Skin of body (tissue), 2 donors: ENCODE measurements around the gene GID8. TPM values are rescaled to one million over a fixed set of nuclear protein-coding genes. Genes with fewer than 3 reads are reported as not detected.
"Not testable (repeated sequence)": the region's sequence is repeated elsewhere in the genome, so short reads cannot be mapped to it uniquely, and the experiment has no call there.

Experiments used
- DNase-seq: peaks from one replicate; lab custom pipeline; 2025; lab: John Stamatoyannopoulos, UW
- total RNA-seq: library from RNA; depleted of rRNA; stranded (reverse); fragments of >200 nt; gene quantifications from one replicate; pipeline ENCODE4 v1.2.3, GENCODE V29; 2014

Gene GID8
- total RNA-seq, 1 donor from 2014 or later = 41.8 TPM

DNA sequence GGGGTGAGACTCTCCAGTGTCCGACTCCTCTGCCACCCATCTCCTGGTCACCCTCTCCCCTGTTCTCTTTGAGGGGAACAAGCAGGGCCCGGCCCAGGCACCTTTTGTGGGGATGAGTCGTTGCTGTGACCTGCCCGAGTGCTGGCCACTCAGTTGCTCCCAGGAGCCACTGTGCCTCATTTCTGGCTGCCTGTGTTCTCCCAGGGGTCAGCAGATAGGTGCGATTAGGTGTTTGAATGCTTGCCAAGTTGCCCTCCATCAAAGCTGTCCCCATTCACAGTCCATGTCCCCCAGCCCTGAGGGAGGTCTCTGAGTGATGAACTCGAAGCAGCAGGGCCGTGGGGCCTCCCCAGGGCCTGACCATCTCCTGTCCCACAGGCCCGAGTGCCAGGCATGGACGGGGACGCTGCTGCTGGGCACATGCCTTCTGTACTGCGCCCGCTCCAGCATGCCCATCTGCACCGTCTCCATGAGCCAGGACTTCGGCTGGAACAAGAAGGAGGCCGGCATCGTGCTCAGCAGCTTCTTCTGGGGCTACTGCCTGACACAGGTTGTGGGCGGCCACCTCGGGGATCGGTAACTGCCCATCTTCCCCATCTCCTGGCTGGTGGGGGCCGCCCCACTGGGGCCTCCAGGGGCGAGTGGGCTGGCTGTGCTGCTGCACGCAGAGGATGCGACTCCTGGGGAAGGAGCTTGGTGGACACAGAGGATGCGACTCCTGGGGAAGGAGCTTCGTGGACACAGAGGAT lies 18.6 kb downstream of the GID8 start:
- no peak for DNase-seq

DNA sequence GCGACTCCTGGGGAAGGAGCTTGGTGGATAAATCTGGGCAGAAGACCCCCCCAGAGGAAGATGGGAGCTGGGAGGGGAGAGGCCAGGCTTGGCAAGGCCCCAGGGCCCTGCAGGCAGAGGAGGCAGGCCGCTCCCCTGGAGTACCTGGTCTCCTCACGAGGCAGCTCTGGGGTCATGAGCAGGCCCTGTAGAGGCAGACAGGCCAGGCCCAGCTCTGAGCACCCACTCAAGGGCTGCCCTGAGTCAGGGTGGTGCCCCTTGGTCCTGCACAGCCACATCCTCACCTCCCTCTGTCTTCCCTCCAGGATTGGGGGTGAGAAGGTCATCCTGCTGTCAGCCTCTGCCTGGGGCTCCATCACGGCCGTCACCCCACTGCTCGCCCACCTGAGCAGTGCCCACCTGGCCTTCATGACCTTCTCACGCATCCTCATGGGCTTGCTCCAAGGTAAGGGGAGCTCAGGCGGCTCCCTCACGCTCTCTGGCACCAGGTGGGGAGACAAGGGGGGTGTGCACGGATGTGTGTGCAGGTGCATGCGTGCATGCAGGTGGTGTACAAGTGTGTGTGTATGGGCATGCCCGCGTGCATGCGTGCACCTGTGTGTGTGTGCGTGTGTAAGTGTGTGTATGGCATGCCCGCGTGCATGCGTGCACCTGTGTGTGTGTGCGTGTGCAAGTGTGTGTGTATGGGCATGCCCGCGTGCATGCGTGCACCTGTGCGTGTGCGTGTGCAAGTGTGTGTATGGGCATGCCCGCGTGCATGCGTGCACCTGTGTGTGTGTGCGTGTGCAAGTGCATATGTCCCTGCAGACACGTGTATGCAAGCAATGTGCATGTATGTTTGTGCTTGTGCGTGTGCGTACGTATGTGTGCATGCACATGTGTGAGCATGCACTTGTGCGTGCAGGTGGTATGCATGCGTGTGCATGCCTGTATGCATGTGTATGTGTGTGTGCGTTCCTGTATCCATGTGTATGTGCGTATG lies 19.5 kb downstream of the GID8 start:
- DNase-seq = no peak

DNA sequence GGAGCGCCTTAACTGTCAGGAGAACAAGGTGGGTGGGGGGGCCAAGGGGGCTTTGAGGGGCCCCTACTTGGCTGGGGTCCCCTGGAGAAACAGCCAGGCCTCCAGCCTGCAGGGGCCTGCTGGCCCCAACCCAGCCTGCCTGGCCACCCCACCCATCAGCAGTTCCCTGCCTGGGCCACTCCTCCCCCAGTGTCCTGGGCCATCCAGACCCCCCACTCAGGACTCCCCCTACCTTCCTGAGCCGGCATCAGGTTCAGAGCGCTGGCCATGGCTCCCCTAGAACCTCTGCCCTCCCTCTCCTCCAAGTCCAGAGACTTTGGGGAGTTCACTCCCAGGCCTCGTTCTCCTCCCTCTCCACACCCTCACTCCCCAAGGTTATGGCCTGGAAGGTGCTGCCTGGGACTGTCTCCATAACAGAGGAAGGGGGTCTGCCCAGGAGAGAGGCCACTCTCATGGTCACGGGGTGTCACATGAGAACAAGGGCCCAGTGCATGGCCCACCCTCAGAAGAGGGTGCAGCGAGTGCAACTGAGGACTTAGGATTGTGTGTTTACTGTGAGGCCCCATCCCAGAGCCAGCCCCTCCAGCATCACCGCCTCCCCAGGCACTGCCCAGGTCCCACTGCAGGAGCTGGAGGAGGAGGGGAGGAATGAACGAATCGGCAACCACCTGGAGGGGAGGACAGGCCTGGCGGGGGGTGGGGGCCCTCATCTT lies 20.6 kb downstream of the GID8 start:
- DNase-seq = no peak

DNA sequence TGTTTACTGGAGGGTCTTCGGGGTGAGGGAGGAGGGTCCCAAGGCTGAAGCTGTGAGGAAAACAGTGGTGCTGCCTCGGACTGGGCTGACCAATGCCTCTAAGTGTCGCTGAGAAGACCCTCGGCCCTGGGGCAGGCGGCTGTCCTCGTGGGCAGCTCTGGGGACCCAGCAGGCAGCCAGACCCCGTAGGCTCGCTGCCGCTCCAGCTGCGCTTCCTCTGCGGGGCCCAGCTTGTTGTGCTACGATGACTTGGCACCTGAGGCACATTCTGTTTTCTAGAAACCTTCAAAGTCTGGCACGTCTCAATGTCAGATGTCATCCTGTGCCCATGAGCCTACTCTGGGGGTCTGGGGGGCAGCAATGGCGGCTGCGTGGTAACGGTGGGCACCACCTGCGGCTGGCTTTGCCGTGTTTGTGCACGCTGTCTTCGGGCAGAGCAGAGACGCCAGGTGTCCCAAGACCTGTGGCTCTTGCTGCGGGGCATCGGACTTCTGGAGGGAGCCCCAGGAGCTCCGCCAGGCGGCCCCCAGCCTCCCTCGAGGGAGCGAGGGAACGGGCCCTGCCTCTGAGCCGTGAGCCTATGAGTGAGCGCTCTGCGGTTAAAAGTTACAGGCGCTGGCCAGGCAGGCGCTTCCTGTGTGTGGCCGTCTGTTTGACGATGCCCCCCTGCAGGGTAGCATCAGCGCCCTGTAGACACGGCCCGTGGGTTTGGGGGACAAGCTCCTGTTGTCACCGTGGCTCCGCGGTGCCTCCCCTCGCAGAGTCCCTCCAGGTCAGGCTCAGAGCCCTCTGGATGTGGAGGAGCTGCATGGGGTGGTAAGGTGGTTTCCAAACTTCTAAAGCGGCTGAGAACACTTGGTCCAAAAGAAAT lies 21.4 kb downstream of the GID8 start:
- no peak for DNase-seq

DNA sequence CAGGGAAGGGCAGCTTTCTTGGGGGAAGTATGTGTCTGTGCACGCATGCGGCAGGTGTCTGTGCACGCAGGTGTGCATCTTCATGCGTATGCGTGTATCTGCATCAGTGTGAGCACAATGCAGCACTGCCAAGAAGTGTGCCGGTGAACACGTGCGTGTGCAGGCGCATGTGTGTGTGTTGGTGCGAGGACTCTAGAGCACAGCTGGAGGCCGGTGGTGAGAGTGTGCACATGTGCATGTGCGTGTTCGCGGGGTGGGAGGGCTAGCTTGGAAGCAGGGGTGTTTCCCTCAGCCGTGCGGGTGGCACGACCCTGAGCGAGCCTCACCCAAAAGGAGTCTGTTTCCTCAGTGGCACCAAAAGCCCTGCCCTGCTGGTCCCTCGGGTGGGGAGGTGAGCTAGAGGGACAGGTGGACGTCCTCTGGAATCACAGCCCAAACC lies 22.1 kb downstream of the GID8 start:
- DNase-seq = no peak

DNA sequence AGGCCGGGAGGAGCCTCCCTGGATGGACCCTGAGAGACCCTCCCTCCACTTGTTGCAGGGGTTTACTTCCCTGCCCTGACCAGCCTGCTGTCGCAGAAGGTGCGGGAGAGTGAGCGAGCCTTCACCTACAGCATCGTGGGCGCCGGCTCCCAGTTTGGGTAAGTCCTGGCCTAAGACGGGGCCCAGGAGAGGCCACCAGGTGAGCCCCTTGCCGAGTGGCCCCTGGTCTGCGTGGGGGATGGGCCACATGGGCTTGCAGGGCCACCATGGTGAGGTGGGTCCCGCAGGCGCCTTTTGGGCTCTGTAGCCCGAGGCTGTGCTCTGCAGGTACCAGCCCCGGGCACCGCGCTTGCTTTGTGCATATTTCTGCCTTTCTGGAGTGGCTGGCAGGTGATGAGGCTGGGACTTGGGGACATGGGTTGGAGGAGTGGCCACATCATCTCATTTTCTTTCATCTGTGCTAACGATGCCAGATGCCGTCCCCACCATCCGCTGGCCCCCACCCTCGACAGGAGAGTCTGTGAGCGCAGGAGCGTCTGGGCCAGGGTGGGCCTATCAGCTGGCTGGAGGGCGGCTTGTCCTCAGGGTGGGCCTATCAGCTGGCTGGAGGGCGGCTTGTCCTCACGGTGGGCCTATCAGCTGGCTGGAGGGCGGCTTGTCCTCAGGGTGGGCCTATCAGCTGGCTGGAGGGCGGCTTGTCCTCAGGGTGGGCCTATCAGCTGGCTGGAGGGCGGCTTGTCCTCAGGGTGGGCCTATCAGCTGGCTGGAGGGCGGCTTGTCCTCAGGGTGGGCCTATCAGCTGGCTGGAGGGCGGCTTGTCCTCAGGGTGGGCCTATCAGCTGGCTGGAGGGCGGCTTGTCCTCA lies 22.7 kb downstream of the GID8 start:
- DNase-seq = not testable (repeated sequence)

DNA sequence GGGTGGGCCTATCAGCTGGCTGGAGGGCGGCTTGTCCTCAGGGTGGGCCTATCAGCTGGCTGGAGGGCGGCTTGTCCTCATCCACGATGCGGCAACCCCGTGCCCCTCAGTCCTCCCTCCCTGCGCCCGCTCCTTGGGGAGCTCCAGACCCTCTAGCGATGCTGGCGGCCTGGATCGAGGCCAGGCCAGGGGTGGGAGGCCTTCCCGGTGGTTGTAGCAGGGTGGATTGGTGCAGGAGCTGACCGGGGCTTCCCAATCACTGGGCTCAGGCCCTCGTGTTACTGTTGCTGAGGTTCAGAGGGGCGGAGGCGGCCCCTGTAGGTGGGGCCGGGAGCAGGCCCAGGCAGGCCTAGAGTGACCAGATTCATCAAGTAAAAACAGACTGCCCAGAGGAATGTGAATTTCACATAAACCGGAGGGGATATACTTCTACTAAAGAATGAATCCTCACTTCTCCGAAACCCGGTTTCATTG lies 23.4 kb downstream of the GID8 start:
- no peak for DNase-seq

DNA sequence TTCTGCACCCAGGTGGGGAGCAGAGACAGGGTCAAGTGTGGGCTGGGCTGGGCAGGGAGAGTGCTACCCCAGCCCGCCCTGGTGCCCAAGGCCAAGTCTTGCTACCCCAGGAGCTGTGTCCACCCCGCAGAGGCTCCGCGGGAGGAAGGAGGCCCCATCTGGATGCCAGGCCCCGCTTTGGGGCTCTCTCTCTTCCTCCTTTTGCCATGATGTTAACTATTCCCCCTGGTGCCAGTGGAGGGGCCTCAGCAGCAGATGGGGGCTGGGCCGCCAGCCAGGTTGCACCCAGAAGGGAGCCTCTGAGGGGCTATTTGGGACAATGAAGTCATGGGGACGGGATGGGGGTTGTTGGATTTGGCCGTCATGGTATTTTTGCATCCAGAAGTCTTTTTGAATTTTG lies 23.9 kb downstream of the GID8 start:
- no peak for DNase-seq

DNA sequence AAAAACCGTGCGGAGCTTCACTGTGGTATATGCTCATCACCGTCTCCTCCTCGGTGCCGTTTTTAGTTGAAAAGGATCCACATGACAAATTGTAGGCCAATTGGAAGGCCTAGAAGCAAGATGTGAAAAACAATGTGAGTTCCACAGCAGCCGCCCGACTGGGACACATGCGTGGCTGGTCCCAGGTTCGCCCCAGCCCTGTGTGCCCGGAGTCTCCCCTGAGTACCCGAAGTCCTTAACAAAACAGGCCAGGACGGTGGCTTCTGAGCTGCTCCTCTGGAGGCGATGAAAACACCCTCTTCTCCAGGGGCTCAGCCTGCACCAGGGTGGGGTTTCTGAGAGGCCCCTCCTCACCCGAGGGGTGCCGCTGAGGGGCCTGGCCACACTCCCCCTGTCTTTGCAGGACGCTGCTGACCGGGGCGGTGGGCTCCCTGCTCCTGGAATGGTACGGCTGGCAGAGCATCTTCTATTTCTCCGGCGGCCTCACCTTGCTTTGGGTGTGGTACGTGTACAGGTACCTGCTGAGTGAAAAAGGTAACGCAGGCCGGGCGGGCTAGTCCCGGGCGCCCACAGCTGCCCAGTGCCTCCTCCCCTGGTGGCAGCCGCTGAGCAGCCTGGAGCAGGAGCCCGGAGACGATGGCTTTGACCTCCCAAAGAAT lies 24.4 kb downstream of the GID8 start:
- no peak for DNase-seq

DNA sequence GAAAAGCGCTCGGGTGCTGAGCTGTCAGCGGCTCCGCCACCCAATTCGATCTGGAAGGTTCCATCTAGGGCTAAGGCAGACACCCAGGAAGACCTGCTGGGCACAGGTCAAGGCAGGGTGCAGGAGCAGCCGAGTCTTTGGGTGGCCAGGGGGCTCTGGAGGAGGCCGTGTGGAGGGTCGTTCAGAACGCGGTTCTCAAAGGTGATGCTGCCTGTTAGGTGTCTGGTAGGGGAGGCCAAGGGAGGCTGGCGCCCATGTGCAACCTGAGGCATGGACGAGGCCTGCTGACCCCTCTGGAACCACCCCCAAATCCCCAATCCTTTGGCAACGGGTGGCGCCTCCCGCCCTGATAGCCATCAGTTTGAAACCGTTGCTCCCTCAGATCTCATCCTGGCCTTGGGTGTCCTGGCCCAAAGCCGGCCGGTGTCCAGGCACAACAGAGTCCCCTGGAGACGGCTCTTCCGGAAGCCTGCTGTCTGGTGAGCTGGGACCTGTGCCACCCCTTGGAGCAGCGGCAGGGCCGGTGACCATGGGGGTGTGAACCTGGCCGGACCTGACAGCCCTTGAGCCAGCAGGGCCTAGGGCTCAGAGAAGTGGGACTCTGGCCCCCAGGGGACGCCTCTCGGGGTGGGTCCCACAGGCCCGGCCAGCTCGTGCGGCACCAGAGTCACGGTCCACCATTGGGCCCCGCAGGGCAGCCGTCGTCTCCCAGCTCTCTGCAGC lies 25.1 kb downstream of the GID8 start:
- DNase-seq = no peak

DNA sequence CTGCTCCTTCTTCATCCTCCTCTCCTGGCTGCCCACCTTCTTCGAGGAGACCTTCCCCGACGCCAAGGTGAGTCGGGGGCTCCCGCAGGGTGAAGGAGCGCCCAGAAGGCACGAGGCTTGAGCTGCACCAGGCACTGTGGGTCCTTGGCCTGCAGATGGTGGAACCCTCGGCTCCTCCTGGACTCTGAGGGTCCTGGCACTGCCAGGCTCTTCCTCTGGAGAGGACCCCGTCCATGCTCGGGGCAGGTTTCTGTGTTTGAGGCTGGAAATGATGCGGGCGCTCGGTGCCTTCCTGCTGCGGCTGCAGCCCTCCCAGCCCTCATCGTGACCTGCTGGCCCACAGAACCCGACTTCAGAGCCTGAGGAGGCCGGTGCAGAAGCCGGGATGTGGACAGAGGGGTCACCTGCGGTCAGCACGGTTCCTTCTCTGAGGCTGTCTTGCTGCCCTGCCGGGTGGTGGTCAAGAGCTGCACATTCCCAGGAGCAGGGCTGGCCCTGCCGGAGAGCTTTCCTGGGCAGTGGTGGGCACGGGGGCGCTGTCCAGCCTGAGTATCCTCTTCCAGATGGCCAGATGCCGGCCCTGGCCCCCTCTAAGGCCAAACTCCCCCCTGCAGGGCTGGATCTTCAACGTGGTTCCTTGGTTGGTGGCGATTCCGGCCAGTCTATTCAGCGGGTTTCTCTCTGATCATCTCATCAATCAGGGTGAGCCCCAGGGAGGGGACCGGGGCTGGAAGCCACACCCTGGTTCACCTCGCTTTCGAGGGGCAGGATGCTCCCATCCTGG lies 25.9 kb downstream of the GID8 start:
- no peak for DNase-seq

DNA sequence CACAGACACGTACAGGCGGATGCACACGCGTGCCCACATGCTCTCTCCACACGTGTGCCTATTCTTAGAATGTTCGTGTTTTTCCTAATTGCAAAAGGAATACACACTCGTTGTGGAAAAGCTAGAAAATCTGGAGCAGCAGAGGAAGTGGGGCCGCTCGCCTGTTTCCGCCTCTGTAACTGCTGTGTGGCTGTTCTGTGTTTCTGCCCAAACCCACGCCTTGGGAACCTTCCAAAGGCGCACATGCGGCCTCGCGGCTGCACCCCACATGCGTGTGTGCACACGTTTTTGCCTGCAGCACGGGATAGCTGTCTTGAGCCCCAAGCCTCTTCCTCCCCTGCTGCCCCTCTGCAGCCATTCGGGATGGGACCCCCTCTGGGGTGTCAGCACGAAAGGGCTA lies 26.8 kb downstream of the GID8 start:
- DNase-seq = peak; percentile 28

DNA sequence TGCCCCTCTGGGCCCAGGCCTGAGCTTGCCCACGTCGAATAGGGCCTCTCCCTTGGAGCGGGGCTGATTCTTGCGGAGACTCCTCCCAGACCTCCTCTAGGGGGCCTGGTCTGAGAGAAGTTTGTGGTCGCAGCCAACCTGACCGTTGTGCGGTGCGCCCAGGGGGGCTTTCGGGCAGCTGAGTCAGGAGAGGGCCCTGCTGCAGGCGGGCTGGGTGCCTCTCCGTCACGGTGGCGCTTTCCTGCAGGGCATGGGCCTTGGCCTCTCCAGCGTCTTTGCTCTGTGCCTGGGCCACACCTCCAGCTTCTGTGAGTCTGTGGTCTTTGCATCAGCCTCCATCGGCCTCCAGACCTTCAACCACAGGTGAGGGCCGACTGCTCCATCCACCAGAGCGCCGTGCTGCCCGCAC lies 27.4 kb downstream of the GID8 start:
- no peak for DNase-seq

DNA sequence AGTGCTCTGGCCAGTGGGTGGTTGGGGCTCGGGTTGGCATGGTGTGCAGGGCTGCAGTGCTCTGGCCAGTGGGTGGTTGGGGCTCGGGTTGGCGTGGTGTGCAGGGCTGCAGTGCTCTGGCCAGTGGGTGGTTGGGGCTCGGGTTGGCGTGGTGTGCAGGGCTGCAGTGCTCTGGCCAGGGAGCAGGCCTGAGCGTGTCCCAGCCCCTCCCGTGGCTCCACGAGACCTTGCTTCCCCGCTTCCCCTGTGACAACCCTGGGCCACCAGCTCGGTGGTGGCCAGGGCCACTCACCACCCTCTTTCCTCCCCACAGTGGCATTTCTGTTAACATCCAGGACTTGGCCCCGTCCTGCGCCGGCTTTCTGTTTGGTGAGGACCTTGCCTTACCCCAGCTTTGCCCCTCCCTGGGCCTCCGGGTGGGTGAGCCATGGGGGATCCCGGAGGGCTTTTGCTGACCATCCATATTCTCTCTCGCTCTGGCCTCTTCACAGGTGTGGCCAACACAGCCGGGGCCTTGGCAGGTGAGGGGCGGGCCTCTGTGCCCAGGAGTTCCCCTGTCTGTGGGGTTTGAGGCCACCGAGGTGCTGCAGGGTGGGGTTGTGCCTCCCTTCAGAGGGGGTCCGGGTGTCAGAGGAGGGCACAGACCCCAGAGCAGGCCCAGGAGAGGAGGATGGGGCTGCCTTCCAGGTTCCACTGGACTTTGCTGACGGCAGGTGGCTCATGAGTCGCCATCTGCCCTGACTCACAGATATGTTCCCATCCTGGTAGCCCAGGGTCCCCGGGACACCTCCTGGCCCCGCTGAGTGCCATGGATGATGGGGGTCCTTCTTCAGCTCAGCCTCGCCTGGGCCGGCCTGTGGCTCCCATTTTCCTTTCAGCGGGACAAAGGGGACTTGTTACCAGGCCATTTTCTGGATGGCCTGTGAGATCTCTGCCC lies 28.5 kb downstream of the GID8 start:
- no peak for DNase-seq

DNA sequence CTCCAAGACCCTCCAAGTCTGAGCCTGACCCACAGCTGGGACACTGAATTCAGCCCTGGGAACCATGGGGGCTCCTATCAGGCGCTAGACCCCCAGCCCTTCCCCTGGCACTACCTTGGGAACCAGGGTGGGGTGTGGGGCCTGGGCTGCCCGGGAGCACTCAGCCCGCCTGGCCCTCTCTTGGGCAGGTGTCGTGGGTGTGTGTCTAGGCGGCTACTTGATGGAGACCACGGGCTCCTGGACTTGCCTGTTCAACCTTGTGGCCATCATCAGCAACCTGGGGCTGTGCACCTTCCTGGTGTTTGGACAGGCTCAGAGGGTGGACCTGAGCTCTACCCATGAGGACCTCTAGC lies 29.2 kb downstream of the GID8 start:
- DNase-seq = no peak

DNA sequence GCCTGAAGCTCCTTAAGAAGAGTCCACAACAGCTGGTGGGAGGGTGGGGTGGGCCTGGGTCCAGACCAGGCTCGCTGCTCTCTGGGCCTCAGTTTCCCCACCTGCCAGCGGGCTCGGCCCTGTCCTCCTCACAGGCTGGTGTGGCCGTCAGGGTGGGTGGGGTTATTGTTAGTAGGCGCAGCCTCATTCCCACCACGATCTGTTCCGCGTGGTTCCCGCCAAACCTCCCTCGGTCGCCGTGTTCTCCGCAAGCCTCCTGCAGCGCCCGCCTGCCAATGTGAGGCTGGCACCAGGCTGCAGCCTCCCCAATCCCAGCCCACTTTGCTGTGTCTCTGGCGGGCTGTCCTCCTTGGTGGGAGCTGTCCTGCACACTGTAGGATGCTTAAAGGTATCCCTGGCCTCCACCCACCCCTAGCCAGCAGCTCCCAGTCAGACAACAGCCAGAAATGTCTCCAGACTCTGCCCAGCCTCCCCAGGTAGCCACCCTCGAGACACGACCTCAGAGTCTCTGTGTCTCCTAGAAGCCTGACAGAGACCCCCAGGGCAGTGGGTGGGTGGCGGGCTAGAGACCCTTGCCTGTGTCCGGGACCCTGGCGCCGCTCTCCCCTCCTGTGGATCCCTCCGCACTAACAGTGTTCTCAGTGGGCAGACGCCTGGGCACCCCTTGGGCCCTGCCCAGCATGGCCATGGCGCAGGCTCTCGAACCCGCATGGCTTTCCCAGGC lies 29.8 kb downstream of the GID8 start:
- DNase-seq = no peak
